ENCODE measurements around the gene SNED1. TPM values are rescaled to one million over a fixed set of nuclear protein-coding genes. Genes with fewer than 3 reads are reported as not detected.

The SNED1 gene
- polyA plus RNA-seq, 2 of the 4 experiments (the other 2 are of a cell fraction): 0.15 to 0.21 TPM

GRCh38 chr2:241133436-241133820 lies 135.0 kb downstream of the SNED1 start:
- H3K9me3 ChIP-seq: no peaks in the 10 kb centered on the region
- CTCF ChIA-PET: no interaction called here
- ATAC-seq (no peak), DNase-seq (ENCODE audit: low read depth in 1 of 2, low spot score in 1 of 2) (no peak), FAIRE-seq (no peak)
- POLR2A ChIA-PET: no interaction called here
- H3K4me3 ChIP-seq: no peak overlapping the region
- WGBS (ENCODE audit: missing lambda C conversion rate): 95% methylated on average over 10 of the region's 10 CpGs
- TF ChIP-seq FOSB (CRISPR knock-in tag; IDR thresholded peaks at IDR 0.05): no peak
- TF ChIP-seq CHD2 (IDR thresholded peaks at IDR 0.05; ENCODE audit: low read length, partially characterized antibody): no peak
- TF ChIP-seq ELK1 (IDR thresholded peaks at IDR 0.05; ENCODE audit: low read depth, low read length): no peak
- no peak for TF ChIP-seq HDAC2 (IDR thresholded peaks at IDR 0.05)
- no peak for TF ChIP-seq EHMT2 (IDR thresholded peaks at IDR 0.05; ENCODE audit: low read depth)
- TF ChIP-seq FOSL2 (IDR thresholded peaks at IDR 0.05): no peak
- TF ChIP-seq FOSL2 (CRISPR knock-in tag; IDR thresholded peaks at IDR 0.05): no peak
- no peak for TF ChIP-seq CHD4 (IDR thresholded peaks at IDR 0.05; ENCODE audit: borderline replicate concordance)
- no peak for TF ChIP-seq RARB (CRISPR knock-in tag; IDR thresholded peaks at IDR 0.05)
- TF ChIP-seq MAFK (IDR thresholded peaks at IDR 0.05; ENCODE audit: partially characterized antibody): no peak
- TF ChIP-seq POLR2AphosphoS2 (conservative IDR thresholded peaks at IDR 0.05; ENCODE audit: low read length): no peak
- TF ChIP-seq, protein P1, sequence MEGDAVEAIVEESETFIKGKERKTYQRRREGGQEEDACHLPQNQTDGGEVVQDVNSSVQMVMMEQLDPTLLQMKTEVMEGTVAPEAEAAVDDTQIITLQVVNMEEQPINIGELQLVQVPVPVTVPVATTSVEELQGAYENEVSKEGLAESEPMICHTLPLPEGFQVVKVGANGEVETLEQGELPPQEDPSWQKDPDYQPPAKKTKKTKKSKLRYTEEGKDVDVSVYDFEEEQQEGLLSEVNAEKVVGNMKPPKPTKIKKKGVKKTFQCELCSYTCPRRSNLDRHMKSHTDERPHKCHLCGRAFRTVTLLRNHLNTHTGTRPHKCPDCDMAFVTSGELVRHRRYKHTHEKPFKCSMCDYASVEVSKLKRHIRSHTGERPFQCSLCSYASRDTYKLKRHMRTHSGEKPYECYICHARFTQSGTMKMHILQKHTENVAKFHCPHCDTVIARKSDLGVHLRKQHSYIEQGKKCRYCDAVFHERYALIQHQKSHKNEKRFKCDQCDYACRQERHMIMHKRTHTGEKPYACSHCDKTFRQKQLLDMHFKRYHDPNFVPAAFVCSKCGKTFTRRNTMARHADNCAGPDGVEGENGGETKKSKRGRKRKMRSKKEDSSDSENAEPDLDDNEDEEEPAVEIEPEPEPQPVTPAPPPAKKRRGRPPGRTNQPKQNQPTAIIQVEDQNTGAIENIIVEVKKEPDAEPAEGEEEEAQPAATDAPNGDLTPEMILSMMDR (IDR thresholded peaks at IDR 0.05): no peak
- no peak for TF ChIP-seq HOXB5 (CRISPR knock-in tag; IDR thresholded peaks at IDR 0.05)
- no peak for TF ChIP-seq HOXA7 (CRISPR knock-in tag; IDR thresholded peaks at IDR 0.05)
- TF ChIP-seq EP300 (IDR thresholded peaks at IDR 0.05): no peak
- no peak for TF ChIP-seq E2F6 (IDR thresholded peaks at IDR 0.05; ENCODE audit: borderline replicate concordance, low read depth)
- no peaks in the 10 kb centered on the region for H3K4me1 ChIP-seq
- H3K27ac ChIP-seq: no peak overlapping the region
- no peak overlapping the region for H3K4me2 ChIP-seq

DNA sequence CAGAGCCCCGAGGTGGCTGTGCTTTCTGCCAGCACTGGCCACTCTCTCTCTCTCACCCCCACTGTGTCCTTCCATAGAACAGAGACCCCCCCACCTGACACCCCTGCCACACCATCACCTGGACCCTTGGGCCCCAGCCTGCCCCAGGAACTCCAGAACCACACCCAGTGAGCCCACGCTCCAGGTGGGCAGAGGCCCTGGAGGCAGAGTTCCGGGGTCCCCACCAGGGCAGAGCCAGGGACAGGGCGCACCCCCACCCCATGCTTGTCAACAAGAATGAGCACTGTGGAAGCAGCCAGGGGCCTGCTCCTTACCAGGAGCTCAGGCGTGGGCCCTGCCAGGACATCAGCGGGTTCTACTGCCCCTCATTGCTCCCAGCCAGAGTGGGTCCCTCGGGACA lies 136.3 kb downstream of the SNED1 start:
- ChIA-PET POLR2A (no interaction called here), CTCF (interaction anchor here (1.5 kb wide), 1 partner anchor 22 kb away, joined by 3 read pairs; no protein-coding TSS in a partner anchor)
- Histone ChIP-seq H3K4me3 (no peak overlapping the region), H3K9me3 (no peaks in the 10 kb centered on the region), H3K27ac (no peak overlapping the region), H3K4me2 (no peak overlapping the region), H3K4me1 (no peaks in the 10 kb centered on the region)
- TF ChIP-seq EHMT2 (IDR thresholded peaks at IDR 0.05; ENCODE audit: low read depth) (no peak), NR3C1 (IDR thresholded peaks at IDR 0.05) (no peak), FOSB (CRISPR knock-in tag; IDR thresholded peaks at IDR 0.05) (no peak), TFCP2L1 (CRISPR knock-in tag; IDR thresholded peaks at IDR 0.05) (no peak), MYC (IDR thresholded peaks at IDR 0.05; ENCODE audit: borderline replicate concordance, low read length) (no peak), POLR2A (IDR thresholded peaks at IDR 0.05; ENCODE audit: low read length) (no peak), RFX5 (IDR thresholded peaks at IDR 0.05) (no peak), RAD21 (conservative IDR thresholded peaks at IDR 0.05 in 1 of 2, IDR thresholded peaks at IDR 0.05 in 1 of 2) (no peak), HOXB13 (CRISPR knock-in tag; IDR thresholded peaks at IDR 0.05; ENCODE audit: low read depth) (no peak), RCOR1 (IDR thresholded peaks at IDR 0.05; ENCODE audit: low read depth, low read length) (no peak), ELK1 (IDR thresholded peaks at IDR 0.05; ENCODE audit: low read depth, low read length) (no peak), NPAS2 (CRISPR knock-in tag; IDR thresholded peaks at IDR 0.05; ENCODE audit: borderline replicate concordance) (no peak), CBX8 (IDR thresholded peaks at IDR 0.05) (no peak), KDM5A (IDR thresholded peaks at IDR 0.05) (no peak), BHLHE40 (IDR thresholded peaks at IDR 0.05; ENCODE audit: low read depth, low read length) (no peak), HDAC2 (IDR thresholded peaks at IDR 0.05) (no peak)
- TF ChIP-seq, protein P2, sequence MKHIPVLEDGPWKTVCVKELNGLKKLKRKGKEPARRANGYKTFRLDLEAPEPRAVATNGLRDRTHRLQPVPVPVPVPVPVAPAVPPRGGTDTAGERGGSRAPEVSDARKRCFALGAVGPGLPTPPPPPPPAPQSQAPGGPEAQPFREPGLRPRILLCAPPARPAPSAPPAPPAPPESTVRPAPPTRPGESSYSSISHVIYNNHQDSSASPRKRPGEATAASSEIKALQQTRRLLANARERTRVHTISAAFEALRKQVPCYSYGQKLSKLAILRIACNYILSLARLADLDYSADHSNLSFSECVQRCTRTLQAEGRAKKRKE (CRISPR knock-in tag; IDR thresholded peaks at IDR 0.05; ENCODE audit: low read depth): no peak
- TF ChIP-seq, protein P3, sequence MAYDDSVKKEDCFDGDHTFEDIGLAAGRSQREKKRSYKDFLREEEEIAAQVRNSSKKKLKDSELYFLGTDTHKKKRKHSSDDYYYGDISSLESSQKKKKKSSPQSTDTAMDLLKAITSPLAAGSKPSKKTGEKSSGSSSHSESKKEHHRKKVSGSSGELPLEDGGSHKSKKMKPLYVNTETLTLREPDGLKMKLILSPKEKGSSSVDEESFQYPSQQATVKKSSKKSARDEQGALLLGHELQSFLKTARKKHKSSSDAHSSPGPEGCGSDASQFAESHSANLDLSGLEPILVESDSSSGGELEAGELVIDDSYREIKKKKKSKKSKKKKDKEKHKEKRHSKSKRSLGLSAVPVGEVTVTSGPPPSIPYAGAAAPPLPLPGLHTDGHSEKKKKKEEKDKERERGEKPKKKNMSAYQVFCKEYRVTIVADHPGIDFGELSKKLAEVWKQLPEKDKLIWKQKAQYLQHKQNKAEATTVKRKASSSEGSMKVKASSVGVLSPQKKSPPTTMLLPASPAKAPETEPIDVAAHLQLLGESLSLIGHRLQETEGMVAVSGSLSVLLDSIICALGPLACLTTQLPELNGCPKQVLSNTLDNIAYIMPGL (CRISPR knock-in tag; IDR thresholded peaks at IDR 0.05; ENCODE audit: borderline replicate concordance): no peak
- 95% methylated on average over 3 of the region's 7 CpGs for WGBS (ENCODE audit: missing lambda C conversion rate)
- no peak for ATAC-seq
- DNase-seq (ENCODE audit: low read depth in 1 of 2, low spot score in 1 of 2): no peak
- FAIRE-seq: no peak
